AG09309 (cell line): ENCODE measurements around the gene SEMA5A.

ENCODE experiments used
- DNase-seq: peaks from one replicate; pipeline ENCODE4 v3.0.0-alpha.2; 2010; ENCODE audit warnings: low read depth
- H3K4me3 ChIP-seq: 2 replicates; pipeline ENCODE4 v1.5.1; 2011; ENCODE audit warnings: mild to moderate bottlenecking, low read depth, low read length, moderate library complexity; ENCODE audit not compliant: control insufficient read depth
- CTCF ChIP-seq: IDR thresholded peaks from 2 replicates; pipeline ENCODE4 v1.5.1; 2011; ENCODE audit warnings: mild to moderate bottlenecking, low read depth, low read length, inconsistent platforms; ENCODE audit not compliant: insufficient read depth, control insufficient read depth; ENCODE audit errors: missing control alignments

Gene SEMA5A

GRCh38 chr5:9329125-9329524, 216.8 kb downstream of the SEMA5A start:
- no peak overlapping the region for H3K4me3 ChIP-seq
- DNase-seq, result no peak
- TF ChIP-seq CTCF, result no peak

GRCh38 chr5:9325549-9325948, 220.3 kb downstream of the SEMA5A start:
- no peak overlapping the region for H3K4me3 ChIP-seq
- TF ChIP-seq CTCF, result no peak

GRCh38 chr5:9324348-9325077, 221.4 kb downstream of the SEMA5A start:
- no peak for TF ChIP-seq CTCF
- H3K4me3 ChIP-seq, result no peak overlapping the region
- DNase-seq, result no peak

More at GRCh38 chr5:9325549-9325948, 220.3 kb downstream of the SEMA5A start:
- DNase-seq, result no peak

- no peak overlapping the region for H3K4me3 ChIP-seq
- no peak for DNase-seq
- no peak for TF ChIP-seq CTCF
Observed at GRCh38 chr5:9320652-9321051, 225.2 kb downstream of the SEMA5A start.

- no peak for DNase-seq
- TF ChIP-seq CTCF, result no peak
- no peak overlapping the region for H3K4me3 ChIP-seq
Observed at GRCh38 chr5:9318031-9318430, 227.8 kb downstream of the SEMA5A start.

GRCh38 chr5:9316733-9317132, 229.1 kb downstream of the SEMA5A start:
- no peak for TF ChIP-seq CTCF
- H3K4me3 ChIP-seq, result no peak overlapping the region
- DNase-seq, result no peak
